GM18909 (cell line): ENCODE data around the gene SGCA.

Source experiments
- ATAC-seq: cut with Tn5 transposase; IDR thresholded peaks from one replicate; pipeline ENCODE4 v1.9.1; 2021; ENCODE audit warnings: mild to moderate bottlenecking; ENCODE audit not compliant: unreplicated experiment, poor library complexity

The SGCA gene

DNA sequence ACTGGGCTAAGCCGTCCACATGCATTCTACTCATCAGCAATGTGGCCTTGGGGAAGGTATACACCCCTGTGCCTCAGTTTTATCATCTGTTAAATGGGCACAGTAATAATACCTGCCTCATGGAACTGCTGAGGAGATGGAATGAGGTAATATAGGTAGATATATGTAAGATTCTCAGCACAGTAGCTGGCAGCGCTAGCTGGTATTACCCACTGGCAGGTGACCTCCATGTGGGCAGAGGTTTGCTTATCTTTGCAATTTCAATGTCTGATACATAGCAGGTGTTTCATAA, 1.2 kb upstream of the SGCA start:
- ATAC-seq, result no peak

GRCh38 chr17:50165066-50165465, 739 bp upstream of the SGCA start:
- no peak for ATAC-seq

DNA sequence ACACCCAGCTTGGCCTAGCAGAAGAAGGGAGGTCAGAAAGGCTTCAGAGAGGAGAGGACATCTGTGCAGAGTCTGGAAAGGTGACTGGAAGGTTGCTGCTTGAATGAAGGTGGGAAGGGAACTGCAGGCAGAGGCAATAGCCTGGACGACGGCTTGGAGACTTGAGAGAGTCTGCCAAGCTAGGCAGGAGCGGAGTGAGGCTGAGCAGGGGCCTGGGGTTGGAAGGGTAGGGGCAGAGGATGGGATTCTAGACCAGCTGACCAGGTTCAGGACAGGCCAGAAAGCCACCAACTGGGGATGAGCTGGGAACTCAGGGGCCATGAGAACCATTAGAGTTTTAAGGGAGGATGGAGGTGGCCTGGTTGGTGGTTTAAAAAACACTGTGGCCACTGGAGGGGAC, 339 bp upstream of the SGCA start:
- no peak for ATAC-seq

GRCh38 chr17:50166518-50167181, 845 bp downstream of the SGCA start:
- ATAC-seq, result no peak

- ATAC-seq, result no peak
Observed at GRCh38 chr17:50167371-50167770, 1.6 kb downstream of the SGCA start.

DNA sequence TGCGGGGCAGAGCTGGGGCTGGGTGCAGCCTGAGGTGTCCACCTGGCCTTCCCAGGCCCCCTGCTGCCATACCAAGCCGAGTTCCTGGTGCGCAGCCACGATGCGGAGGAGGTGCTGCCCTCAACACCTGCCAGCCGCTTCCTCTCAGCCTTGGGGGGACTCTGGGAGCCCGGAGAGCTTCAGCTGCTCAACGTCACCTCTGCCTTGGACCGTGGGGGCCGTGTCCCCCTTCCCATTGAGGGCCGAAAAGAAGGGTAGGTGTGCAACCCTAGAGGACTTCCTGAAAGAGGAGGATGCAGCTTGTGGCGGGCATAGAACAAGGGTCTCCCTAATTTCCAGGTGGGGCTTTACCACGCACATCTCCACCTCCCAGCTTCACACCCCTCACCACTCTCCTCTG, 2.5 kb downstream of the SGCA start:
- ATAC-seq, result no peak

DNA sequence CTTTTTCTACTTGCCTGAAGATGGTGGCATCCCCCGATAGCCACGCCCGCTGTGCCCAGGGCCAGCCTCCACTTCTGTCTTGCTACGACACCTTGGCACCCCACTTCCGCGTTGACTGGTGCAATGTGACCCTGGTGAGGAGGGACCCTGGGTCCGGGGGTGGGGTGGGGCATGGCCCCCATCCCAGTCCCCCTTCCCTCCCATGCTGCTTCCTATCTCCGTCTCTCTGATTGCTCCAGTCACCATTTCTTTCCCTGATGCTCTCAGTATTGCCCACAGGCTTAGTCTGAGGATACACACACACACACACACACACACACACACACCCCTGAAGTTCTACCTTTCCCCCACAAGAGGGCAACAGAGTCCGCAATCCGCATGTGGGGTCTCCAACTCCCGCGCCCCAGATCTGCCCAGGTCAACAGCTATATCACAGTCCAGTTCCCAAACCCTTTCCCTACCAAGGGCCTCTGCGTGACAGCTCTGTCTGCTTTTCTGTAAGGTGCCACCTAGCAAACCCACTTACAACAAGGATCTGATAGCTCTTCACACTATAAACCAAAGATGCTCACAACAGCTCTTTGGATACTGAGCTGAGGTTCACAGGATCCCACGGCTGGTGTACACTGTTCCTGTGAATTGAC, 3.4 kb downstream of the SGCA start:
- no peak for ATAC-seq

DNA sequence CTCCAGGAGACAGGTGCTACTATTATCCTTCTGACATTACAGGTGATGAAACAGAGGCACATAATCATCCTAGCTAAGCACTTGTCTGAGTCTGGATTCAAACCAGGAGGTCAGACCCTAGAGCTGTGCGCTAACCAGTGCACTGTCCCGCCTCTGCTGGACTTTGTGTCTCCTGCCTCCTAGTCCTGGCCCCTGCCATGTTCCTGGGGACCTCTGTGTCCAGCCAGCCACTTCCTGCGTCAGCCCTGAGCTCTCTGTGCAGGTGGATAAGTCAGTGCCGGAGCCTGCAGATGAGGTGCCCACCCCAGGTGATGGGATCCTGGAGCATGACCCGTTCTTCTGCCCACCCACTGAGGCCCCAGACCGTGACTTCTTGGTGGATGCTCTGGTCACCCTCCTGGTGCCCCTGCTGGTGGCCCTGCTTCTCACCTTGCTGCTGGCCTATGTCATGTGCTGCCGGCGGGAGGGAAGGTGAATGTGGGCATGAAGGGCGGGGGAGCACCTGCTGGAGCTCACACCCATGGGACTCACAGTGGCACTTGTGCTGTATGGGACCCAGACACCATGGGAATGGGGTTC, 4.2 kb downstream of the SGCA start:
- no peak for ATAC-seq

- ATAC-seq, result peak; percentile 76
Observed at GRCh38 chr17:50170662-50171370, 5.0 kb downstream of the SGCA start.

- no peak for ATAC-seq
Observed at GRCh38 chr17:50171371-50172071, 5.7 kb downstream of the SGCA start.

DNA sequence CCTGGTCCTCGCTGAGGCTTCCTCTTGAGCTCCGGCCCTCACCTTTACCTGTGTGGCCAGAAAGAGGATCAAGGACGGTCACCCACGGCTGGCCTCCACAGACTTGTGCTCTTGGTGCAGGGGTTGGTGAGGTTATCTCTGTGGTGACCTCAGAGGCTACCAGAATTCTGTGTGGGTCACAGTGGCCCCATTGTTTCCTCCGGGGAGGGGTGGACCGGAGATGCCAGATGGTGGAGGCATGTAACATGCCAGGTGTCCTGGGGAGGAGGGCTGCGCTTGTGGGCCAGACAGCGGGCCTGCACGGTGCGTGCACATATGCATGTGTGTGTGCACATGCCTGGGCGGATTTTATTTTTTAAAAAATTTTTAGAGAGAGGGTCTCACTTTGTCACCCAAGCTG, 6.3 kb downstream of the SGCA start:
- ATAC-seq, result no peak

DNA sequence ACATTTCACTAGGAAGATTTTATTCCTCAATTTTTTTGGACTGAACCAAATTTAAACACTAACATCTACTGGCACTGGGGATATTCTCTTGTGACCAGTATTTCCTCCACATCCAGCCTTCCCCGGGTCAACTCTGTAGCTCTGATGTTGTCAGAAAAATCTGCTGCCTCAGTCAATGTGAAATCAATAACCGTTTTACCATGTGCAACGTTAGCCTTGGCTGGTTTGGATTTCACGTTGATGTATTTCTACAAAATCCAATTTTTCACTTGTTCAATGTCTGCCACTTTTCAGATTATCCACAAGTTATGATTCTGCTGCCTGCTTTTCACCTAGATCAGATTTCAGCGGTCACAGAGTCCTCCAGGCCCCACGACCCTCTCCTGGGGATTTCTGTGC, 7.1 kb downstream of the SGCA start:
- ATAC-seq, result no peak

DNA sequence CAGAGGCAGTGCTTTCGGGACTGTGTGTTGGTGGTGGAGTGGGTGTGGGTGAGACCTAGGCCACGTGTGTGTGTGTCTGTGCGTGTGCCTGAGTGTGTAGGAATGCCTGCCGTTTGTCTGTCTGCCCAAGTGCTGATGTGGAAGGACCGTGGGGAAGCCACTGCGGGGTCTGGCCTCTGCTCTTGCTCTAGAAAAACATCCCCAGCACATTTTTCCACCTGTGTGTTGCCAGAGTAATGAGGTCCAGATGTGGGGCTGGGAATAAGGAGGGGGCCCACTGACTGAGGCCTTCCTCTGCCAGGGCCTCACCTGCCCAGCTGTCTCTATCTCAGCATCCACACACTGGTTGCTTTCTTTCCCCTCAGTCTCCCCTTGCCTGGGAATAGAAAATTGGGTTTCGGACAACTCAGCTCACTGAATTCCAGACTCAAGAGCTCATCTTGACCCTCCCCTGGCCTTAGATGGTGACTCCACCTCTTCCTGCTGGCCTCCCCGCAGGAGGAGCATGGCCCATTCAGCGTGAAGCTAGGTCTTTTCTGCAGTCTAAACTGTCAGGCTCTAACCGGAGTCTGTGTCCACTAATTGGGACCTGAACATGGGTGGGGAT, 7.6 kb downstream of the SGCA start:
- no peak for ATAC-seq

DNA sequence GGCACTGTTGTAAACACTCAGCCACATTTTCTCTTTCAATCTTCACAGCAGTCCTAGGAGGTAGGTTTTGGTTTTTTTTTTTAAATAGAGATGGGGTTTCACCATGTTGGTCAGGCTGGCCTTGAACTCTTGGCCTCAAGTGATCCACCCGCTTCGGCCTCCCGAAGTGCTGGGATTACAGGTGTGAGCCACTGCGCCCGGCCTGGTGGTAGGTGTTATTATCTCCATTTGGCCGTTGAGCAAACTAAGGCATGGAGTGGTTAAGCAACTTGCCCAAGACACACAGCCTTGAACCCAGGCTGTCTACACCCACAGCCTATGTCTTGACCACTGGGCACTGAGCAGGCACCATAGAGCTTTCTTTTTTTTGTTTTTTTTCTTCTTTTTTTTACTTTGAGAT, 8.6 kb downstream of the SGCA start:
- ATAC-seq, result no peak

DNA sequence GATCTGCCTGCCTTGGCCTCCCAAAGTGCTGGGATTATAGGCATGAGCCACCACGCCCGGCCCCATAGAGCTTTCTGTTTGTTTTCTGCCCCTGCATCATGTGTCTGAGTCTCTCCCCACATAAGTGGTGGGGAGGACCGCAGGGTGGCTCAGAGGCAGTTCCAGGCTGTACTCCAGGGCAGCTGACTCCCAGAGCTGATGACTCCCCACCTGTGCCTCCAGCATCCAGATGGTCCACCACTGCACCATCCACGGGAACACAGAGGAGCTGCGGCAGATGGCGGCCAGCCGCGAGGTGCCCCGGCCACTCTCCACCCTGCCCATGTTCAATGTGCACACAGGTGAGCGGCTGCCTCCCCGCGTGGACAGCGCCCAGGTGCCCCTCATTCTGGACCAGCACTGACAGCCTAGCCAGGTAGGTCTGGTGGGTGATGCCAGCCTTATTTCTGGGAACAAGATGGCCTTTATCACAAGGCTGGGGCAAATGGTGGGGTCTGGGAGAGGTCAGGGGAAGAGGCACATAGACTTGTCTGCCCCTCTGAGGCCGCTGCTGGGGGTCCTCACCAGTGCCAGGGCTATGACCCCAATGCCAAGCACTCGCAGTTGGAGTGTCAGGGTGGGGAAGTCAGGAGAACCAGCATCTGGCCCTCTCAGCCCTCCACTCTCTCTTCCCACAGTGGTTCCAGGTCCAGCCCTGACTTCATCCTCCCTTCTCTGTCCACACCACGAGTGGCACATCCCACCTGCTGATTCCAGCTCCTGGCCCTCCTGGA, 9.4 kb downstream of the SGCA start:
- ATAC-seq, result no peak

GRCh38 chr17:50176559-50177357, 11.0 kb downstream of the SGCA start:
- no peak for ATAC-seq

- no peak for ATAC-seq
Observed at GRCh38 chr17:50177476-50177875, 11.7 kb downstream of the SGCA start.

GRCh38 chr17:50177983-50178834, 12.4 kb downstream of the SGCA start:
- ATAC-seq, result peak; percentile 76
